ENCODE measurements around the gene NFKBIE.

The NFKBIE gene

DNA sequence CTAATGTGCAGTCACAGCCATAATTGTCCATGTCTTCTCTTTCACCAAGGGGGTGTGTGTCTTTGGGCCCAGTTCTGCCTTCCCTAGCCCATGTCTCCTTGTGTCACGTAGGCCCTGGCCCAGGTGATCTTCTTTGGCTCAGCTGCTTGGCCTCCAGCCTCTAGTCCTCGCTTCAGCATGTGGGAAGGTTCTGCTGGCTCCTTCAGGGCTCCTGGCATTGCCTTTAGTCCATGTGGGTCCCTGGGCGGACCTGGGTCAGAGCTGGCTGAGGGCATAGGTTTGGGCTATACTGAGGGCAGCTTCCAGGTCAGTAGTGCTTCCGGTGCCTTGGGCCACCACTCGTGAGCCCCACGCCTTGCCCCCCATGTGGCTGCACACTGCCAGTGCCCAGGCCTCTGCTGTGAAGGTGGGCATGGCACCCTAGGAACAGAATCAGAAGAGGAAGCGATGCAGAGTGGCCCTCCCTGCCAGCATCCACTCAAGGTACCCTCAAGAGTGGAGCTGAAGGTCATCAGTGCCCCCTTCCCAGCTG, 35.0 kb upstream of the NFKBIE start:
- Histone ChIP-seq H3K4me3 (ENCODE audit: low read depth, low read length) (no peak overlapping the region), H3K27me3 (ENCODE audit: insufficient read depth, low read depth, severe bottlenecking) (no peaks in the 10 kb centered on the region), H3K36me3 (peaks cover 61% of the 10 kb centered on the region), H3K27ac (peak overlapping the region; percentile 10), H3K9me3 (ENCODE audit: severe bottlenecking) (no peaks in the 10 kb centered on the region)
- TF ChIP-seq, protein P1, sequence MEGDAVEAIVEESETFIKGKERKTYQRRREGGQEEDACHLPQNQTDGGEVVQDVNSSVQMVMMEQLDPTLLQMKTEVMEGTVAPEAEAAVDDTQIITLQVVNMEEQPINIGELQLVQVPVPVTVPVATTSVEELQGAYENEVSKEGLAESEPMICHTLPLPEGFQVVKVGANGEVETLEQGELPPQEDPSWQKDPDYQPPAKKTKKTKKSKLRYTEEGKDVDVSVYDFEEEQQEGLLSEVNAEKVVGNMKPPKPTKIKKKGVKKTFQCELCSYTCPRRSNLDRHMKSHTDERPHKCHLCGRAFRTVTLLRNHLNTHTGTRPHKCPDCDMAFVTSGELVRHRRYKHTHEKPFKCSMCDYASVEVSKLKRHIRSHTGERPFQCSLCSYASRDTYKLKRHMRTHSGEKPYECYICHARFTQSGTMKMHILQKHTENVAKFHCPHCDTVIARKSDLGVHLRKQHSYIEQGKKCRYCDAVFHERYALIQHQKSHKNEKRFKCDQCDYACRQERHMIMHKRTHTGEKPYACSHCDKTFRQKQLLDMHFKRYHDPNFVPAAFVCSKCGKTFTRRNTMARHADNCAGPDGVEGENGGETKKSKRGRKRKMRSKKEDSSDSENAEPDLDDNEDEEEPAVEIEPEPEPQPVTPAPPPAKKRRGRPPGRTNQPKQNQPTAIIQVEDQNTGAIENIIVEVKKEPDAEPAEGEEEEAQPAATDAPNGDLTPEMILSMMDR (IDR thresholded peaks at IDR 0.05; ENCODE audit: low read depth, low read length): no peak
- no peak for DNase-seq

DNA sequence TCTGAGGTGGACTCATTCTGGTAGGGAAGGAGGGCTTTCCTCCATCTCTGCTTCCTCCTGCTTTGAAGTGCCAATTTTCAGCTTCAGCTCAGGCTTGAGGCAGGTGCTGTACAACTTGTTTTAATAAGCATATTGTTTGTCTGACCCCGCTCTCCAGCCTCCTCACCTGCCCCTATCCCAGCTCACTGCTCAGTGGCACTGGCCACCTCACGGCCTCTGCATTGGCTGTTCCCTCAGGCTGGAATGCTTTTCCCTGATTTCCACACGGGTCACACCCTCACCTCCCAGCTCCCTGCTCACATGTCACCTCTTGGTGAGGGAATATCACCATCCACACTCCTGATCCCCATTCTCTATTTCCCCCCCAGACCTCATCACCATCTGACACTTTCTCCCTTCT, 33.5 kb upstream of the NFKBIE start:
- H3K27me3 ChIP-seq (ENCODE audit: insufficient read depth, low read depth, severe bottlenecking): no peaks in the 10 kb centered on the region

DNA sequence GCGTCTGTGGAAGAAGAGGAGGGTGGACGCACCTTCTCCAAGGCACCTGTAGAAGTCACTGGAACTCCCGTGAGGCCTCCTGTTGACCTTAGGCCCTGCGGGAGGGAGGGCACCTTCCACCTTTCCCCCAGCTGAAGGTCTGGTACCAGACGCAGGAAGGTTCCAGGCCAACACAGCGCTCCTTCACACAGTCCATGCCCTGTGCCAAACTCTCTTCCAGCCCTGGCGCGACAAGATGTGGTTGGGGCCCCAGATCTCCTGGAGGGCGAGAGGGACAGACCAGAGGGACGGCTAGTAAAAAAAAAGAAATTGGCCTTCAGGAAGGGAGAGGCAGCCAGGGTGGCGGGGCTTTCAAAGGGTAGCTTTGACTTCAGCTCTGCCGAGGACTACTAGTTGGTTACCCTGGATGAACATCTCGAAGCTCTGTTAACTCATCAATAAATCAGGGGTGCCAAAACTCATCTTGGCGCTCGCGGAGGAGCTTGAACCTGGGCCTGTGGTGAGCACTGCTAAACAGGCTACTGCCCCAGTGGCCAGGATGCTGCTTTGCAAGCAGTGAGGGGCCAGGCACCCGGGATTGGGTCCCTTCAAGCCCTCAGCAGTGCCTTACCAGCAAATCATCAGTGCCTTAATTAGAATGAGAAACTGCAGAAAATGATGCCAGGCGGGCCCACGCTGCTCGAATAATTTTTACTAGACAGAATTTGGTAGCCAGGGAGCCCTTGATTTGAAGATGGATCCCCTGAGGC, 32.9 kb upstream of the NFKBIE start:
- H3K27me3 ChIP-seq (ENCODE audit: insufficient read depth, low read depth, severe bottlenecking): no peaks in the 10 kb centered on the region
- no peak overlapping the region for H3K27ac ChIP-seq
- peak; percentile 58 for DNase-seq
- H3K4me3 ChIP-seq (ENCODE audit: low read depth, low read length): peak overlapping the region; percentile 60
- no peaks in the 10 kb centered on the region for H3K9me3 ChIP-seq (ENCODE audit: severe bottlenecking)
- H3K36me3 ChIP-seq: peaks cover 39% of the 10 kb centered on the region
- TF ChIP-seq, protein P1 (IDR thresholded peaks at IDR 0.05; ENCODE audit: low read depth, low read length): peak; percentile 33; the same call in 1 of the 2 replicates

More for the DNA sequence above, 33.5 kb upstream of the NFKBIE start:
- Histone ChIP-seq H3K27ac (no peak overlapping the region), H3K4me3 (ENCODE audit: low read depth, low read length) (no peak overlapping the region), H3K36me3 (peaks cover 46% of the 10 kb centered on the region), H3K9me3 (ENCODE audit: severe bottlenecking) (no peaks in the 10 kb centered on the region)
- no peak for DNase-seq
- TF ChIP-seq, protein P1 (IDR thresholded peaks at IDR 0.05; ENCODE audit: low read depth, low read length): no peak

DNA sequence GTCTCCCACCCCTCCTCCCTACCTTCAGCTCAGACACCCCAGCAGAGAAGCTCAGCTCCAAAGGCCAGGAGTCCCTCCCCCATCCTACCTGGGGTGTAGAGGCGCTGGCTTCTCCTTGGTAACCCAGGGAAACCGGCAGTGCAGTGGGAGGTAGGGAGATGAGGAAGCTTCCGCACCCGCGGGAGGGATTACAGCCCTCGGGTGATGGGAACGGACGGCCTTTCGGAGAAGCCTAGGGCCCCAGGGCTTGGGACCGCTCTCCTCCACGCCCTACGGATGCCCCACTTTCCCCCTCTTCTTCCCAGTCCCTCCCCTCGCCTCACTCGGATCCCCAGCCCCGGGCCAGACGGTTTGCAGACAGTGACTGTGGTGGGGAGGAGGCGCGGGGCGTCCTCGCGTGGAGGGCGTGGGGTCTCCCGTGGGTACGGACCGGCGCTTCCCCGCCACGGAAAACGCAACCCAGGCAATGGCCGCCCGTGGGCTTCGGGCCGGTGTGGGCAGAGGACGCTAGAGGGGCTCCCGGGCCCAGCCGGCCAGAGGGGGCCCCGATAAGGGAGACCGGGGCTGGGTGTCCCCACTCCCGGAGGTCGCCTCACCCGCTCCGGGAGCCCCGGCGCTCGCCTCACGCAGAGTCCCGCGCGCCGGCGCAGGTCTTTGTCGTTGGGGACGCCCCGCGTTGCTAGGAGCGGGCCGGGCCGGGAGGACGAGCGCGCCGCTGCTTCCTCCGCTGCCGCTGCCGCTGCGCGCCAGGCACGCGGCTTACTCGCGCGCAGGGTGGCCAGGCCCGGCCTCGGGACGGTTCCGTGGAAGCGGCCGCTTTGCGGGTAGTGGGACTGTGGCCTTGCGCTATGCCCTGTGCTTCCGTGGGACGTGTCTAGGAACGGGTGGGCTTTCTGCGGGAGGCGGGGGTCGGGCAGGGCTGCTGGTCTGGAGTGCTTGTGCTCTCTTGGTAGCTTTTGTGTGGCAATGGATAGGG, 32.0 kb upstream of the NFKBIE start:
- peak overlapping the region; percentile 60 for H3K4me3 ChIP-seq (ENCODE audit: low read depth, low read length)
- no peaks in the 10 kb centered on the region for H3K9me3 ChIP-seq (ENCODE audit: severe bottlenecking)
- H3K27me3 ChIP-seq (ENCODE audit: insufficient read depth, low read depth, severe bottlenecking): no peaks in the 10 kb centered on the region
- peak overlapping the region; percentile 18 for H3K27ac ChIP-seq
- DNase-seq: peak; percentile 73
- TF ChIP-seq, protein P1 (IDR thresholded peaks at IDR 0.05; ENCODE audit: low read depth, low read length): no peak
- peaks cover 31% of the 10 kb centered on the region for H3K36me3 ChIP-seq

DNA sequence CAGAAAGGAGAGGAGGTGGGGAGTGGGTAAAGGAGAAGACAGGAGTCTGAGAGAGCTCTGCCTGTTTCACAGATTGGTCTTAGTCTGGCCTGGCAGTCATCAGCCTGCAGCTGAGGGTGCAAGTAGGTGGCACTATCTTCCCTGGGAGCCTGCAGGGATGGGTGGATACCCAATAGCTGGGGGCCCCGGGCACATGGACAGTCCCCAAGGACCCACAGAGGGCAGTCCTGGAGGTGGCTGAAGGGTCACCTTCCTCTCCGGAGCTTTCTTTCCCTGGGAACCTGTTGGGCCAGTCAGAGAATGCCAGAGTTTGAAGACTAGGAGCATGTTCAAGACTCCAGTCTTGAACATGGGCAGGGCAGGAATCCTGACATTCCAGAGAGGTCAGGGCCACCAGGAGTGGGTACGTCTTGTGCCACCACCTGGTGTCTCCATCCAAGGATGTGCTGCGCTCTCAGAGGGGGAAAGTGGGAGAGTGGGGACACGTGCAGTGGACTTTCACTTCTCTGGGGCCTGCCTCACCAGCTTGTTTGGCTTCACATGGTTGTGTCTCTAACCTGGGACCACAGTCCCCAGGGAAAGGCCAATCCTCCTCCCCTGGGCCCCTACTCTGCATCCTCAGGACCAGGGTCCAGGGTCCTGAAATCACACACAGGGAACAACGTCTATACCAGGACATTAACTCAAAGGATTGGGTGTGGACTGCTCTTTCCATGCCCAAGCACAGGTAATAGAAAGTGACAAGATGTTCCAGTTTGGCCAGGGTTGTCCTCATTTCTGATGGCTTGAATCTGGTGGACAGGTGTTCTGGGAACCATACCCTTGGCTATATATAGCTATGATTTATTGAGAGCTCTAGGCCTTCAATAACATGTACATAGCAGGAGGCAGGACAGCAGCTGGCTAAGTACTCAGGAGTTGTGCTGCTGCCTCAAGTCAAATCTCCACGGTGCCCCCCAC, 29.8 kb upstream of the NFKBIE start:
- no peak overlapping the region for H3K4me3 ChIP-seq (ENCODE audit: low read depth, low read length)
- DNase-seq: no peak
- peaks cover 10% of the 10 kb centered on the region for H3K36me3 ChIP-seq
- TF ChIP-seq, protein P1 (IDR thresholded peaks at IDR 0.05; ENCODE audit: low read depth, low read length): no peak
- H3K27me3 ChIP-seq (ENCODE audit: insufficient read depth, low read depth, severe bottlenecking): no peaks in the 10 kb centered on the region
- no peak overlapping the region for H3K27ac ChIP-seq
- no peaks in the 10 kb centered on the region for H3K9me3 ChIP-seq (ENCODE audit: severe bottlenecking)

Measured in WERI-Rb-1 (cell line).